AG04449 (cell line): ENCODE data around the gene FCRLB.

Experiments used
- CTCF ChIA-PET: fragments of 350-600 bp; formaldehyde crosslinking; extraction: SDS; loops from one replicate; lab custom pipeline; 2021; ENCODE audit warnings: antibody characterized with exemption; lab: Yijun Ruan, JAX
- POLR2A ChIA-PET: fragments of 400-600, 350-600 bp; formaldehyde crosslinking; extraction: SDS; loops from one replicate; lab custom pipeline; 2020; ENCODE audit warnings: antibody characterized with exemption, inconsistent platforms; lab: Yijun Ruan, JAX
- DNase-seq: peaks from one replicate; pipeline ENCODE4 v3.0.0-alpha.2; 2010; ENCODE audit warnings: low read depth, low spot score
- H3K4me3 ChIP-seq: 2 replicates; pipeline ENCODE4 v1.5.1; 2011; ENCODE audit warnings: low read depth, mild to moderate bottlenecking, control low read depth, low read length
- CTCF ChIP-seq: IDR thresholded peaks from one replicate; pipeline ENCODE4 v1.5.1; 2011; ENCODE audit warnings: mild to moderate bottlenecking, moderate library complexity, low read length, control low read depth, inconsistent platforms; ENCODE audit not compliant: insufficient read depth; ENCODE audit errors: missing control alignments

Gene FCRLB

GRCh38 chr1:161735837-161736236 is 14.5 kb downstream of the FCRLB start:
- no peak for TF ChIP-seq CTCF
- CTCF ChIA-PET: interaction anchor here (1.3 to 9.1 kb wide), 6 partner anchors 9 to 246 kb away, joined by 3 to 144 read pairs (median 52); partner anchors contain the start of gene DUSP12
- POLR2A ChIA-PET: interaction anchor here (0.8 kb wide), 1 partner anchor 14 kb away, joined by 3 read pairs; the partner anchor contains the start of gene DUSP12
- no peak for DNase-seq
- no peak overlapping the region for H3K4me3 ChIP-seq

GRCh38 chr1:161736335-161736969 is 15.1 kb downstream of the FCRLB start:
- ChIA-PET POLR2A (no interaction called here), CTCF (interaction anchor here (0.7 to 9.1 kb wide), 12 partner anchors 7 to 301 kb away, joined by 3 to 144 read pairs (median 4); partner anchors contain the start of gene DUSP12)
- H3K4me3 ChIP-seq: no peak overlapping the region
- DNase-seq: no peak
- TF ChIP-seq CTCF: no peak

GRCh38 chr1:161737625-161738024 is 16.3 kb downstream of the FCRLB start:
- no peak for DNase-seq
- no peak for TF ChIP-seq CTCF
- POLR2A ChIA-PET: interaction anchor here (1.4 kb wide), 1 partner anchor 11 kb away, joined by 5 read pairs; no protein-coding TSS in a partner anchor
- CTCF ChIA-PET: interaction anchor here (0.9 to 9.1 kb wide), 18 partner anchors 8 to 300 kb away, joined by 3 to 144 read pairs (median 6); partner anchors contain the start of gene DUSP12
- no peak overlapping the region for H3K4me3 ChIP-seq

GRCh38 chr1:161738627-161739287 is 17.4 kb downstream of the FCRLB start:
- peak; percentile 45 for DNase-seq
- ChIA-PET CTCF (interaction anchor here (0.6 to 9.1 kb wide), 22 partner anchors 10 to 860 kb away, joined by 3 to 144 read pairs (median 6); partner anchors contain the start of genes DUSP12 and FCRLA), POLR2A (interaction anchor here (0.6 to 1.4 kb wide), 3 partner anchors 8 to 47 kb away, joined by 3 to 5 read pairs (median 3); no protein-coding TSS in a partner anchor)
- H3K4me3 ChIP-seq: no peak overlapping the region
- peak; percentile 61 for TF ChIP-seq CTCF

GRCh38 chr1:161739865-161740566 is 18.7 kb downstream of the FCRLB start:
- H3K4me3 ChIP-seq: no peak overlapping the region
- no peak for DNase-seq
- ChIA-PET CTCF (interaction anchor here (0.7 to 9.1 kb wide), 23 partner anchors 7 to 482 kb away, joined by 3 to 144 read pairs (median 7); partner anchors contain the start of genes DUSP12 and FCRLA), POLR2A (interaction anchor here (0.6 kb wide), 1 partner anchor 35 kb away, joined by 4 read pairs; no protein-coding TSS in a partner anchor)
- no peak for TF ChIP-seq CTCF
